Measurements from ENCODE around the gene HK1.
"Not testable (repeated sequence)": the region's sequence is repeated elsewhere in the genome, so short reads cannot be mapped to it uniquely, and the experiment has no call there.

Gene HK1

GRCh38 chr10:69278446-69278963, at the start of gene HK1:
Gene HK1 (plus strand): TSS chr10:69278496.
- no peak for DNase-seq (ENCODE audit: low spot score)

- no peak for DNase-seq (ENCODE audit: low spot score)
Observed at GRCh38 chr10:69229616-69229916, 48.7 kb upstream of the HK1 start.

- no peak for DNase-seq (ENCODE audit: low spot score)
Observed at GRCh38 chr10:69230128-69230527, 48.2 kb upstream of the HK1 start.

GRCh38 chr10:69232252-69232651, 46.0 kb upstream of the HK1 start:
- DNase-seq (ENCODE audit: low spot score) = peak; percentile 55

- no peak for DNase-seq (ENCODE audit: low spot score)
Observed at GRCh38 chr10:69232736-69233480, 45.4 kb upstream of the HK1 start.

GRCh38 chr10:69234447-69234846, 43.8 kb upstream of the HK1 start:
- DNase-seq (ENCODE audit: low spot score) = no peak

GRCh38 chr10:69237528-69238159, 40.7 kb upstream of the HK1 start:
- DNase-seq (ENCODE audit: low spot score) = peak; percentile 89

- DNase-seq (ENCODE audit: low spot score) = no peak
Observed at GRCh38 chr10:69239136-69239535, 39.2 kb upstream of the HK1 start.

GRCh38 chr10:69239816-69240434, 38.4 kb upstream of the HK1 start:
- DNase-seq (ENCODE audit: low spot score) = no peak

- no peak for DNase-seq (ENCODE audit: low spot score)
Observed at GRCh38 chr10:69240455-69240854, 37.8 kb upstream of the HK1 start.

- DNase-seq (ENCODE audit: low spot score) = no peak
Observed at GRCh38 chr10:69241575-69241974, 36.7 kb upstream of the HK1 start.

GRCh38 chr10:69242040-69242851, 36.0 kb upstream of the HK1 start:
- no peak for DNase-seq (ENCODE audit: low spot score)

GRCh38 chr10:69242852-69243212, 35.5 kb upstream of the HK1 start:
- no peak for DNase-seq (ENCODE audit: low spot score)

- no peak for DNase-seq (ENCODE audit: low spot score)
Observed at GRCh38 chr10:69243817-69244216, 34.5 kb upstream of the HK1 start.

- DNase-seq (ENCODE audit: low spot score) = no peak
Observed at GRCh38 chr10:69246036-69246435, 32.3 kb upstream of the HK1 start.

- no peak for DNase-seq (ENCODE audit: low spot score)
Observed at GRCh38 chr10:69246581-69247312, 31.5 kb upstream of the HK1 start.

- no peak for DNase-seq (ENCODE audit: low spot score)
Observed at GRCh38 chr10:69247313-69247710, 31.0 kb upstream of the HK1 start.

GRCh38 chr10:69248117-69248730, 30.1 kb upstream of the HK1 start:
- DNase-seq (ENCODE audit: low spot score) = peak; percentile 48

GRCh38 chr10:69250041-69250440, 28.3 kb upstream of the HK1 start:
- DNase-seq (ENCODE audit: low spot score) = no peak

GRCh38 chr10:69251417-69251816, 26.9 kb upstream of the HK1 start:
- not testable (repeated sequence) for DNase-seq (ENCODE audit: low spot score)

GRCh38 chr10:69253171-69253570, 25.1 kb upstream of the HK1 start:
- no peak for DNase-seq (ENCODE audit: low spot score)
